Measurements from ENCODE around the gene ACTN1.

DNA sequence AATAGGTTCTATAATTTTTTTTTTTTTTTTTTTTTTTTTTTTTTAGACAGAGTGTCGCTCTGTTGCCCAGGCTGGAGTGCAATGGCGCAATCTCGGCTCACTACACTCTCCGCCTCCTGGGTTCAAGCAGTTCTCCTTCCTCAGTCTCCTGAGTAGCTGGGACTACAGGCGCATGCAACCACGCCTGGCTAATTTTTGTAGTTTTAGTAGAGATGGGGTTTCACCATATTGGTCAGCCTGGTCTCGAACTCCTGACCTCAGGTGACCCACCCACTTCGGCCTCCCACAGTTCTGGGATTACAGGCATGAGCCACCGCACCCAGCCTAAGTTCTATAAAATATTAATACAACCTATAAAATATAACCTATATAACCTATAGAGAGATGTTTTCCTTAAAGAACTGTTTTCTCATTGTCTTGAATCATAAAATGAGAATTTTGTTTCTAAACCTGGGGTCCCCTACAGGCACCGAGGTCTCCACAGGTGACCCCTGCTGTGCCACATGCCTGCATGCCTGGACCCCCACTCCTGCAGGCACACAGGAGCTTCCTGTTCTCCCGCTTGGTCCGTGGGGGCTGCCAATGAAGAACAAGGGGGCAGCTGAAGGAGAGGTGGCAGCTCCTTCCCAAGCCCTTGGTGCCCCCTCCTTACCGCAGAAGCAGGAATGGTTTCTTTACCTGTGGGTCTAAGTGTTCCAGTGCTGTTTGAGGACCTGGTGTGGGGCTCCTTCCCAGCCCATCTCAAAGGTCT, 115.3 kb downstream of the ACTN1 start:
- TF ChIP-seq, protein P1, sequence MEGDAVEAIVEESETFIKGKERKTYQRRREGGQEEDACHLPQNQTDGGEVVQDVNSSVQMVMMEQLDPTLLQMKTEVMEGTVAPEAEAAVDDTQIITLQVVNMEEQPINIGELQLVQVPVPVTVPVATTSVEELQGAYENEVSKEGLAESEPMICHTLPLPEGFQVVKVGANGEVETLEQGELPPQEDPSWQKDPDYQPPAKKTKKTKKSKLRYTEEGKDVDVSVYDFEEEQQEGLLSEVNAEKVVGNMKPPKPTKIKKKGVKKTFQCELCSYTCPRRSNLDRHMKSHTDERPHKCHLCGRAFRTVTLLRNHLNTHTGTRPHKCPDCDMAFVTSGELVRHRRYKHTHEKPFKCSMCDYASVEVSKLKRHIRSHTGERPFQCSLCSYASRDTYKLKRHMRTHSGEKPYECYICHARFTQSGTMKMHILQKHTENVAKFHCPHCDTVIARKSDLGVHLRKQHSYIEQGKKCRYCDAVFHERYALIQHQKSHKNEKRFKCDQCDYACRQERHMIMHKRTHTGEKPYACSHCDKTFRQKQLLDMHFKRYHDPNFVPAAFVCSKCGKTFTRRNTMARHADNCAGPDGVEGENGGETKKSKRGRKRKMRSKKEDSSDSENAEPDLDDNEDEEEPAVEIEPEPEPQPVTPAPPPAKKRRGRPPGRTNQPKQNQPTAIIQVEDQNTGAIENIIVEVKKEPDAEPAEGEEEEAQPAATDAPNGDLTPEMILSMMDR (IDR thresholded peaks at IDR 0.05), result no peak
- no peak for TF ChIP-seq POLR2A (IDR thresholded peaks at IDR 0.05)
